Measurements from ENCODE around the gene LYZL4.

Gene LYZL4

DNA sequence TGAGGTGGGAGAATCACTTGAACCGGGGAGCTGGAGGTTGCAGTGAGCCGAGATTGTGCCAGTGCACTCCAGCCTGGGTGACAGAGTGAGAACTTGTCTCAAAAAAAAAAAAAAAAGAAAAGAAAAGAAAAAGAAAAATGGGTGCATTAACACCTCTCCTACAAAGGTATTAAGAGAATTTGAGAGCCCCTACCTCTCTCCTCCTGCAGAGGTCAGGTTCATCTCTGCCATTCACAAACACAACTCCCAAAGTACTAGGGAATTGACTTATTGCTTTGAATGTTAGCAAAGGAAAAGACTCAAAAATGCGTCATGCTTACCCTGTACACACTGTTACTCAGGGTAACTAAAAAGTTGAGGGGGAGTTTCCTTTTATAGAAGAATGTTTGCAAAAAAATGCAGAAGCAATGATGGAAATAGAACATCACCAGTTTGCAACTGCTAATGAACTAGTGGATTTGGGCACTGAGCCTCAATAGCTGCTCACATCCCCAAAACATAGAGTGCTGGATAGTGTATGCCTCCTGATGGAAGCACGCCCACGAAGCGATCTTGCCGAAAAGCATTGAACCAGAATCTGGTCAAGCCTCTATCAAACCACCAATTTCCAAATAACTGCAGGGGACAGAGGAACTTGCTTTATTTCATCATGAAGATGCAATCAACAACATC lies 15.5 kb upstream of the LYZL4 start:
- DNase-seq, result no peak

DNA sequence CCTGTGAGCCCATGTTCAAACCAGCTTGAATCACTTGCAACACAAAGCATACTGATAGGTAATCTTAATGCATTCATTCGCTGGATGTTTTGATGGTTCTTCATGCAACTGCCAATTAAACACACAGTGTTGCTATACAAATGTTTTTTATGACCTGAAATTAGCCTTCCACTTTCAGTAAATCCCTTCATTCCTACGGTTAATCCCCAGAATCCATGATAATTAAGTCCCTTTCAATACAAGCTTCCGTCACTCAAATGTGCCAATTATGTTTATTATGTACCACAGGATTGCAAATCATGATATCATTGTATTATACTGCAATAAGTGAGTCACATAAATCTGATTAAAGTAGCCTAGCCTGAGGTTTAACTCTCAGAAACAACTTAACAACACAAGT lies 14.5 kb upstream of the LYZL4 start:
- DNase-seq, result no peak

DNA sequence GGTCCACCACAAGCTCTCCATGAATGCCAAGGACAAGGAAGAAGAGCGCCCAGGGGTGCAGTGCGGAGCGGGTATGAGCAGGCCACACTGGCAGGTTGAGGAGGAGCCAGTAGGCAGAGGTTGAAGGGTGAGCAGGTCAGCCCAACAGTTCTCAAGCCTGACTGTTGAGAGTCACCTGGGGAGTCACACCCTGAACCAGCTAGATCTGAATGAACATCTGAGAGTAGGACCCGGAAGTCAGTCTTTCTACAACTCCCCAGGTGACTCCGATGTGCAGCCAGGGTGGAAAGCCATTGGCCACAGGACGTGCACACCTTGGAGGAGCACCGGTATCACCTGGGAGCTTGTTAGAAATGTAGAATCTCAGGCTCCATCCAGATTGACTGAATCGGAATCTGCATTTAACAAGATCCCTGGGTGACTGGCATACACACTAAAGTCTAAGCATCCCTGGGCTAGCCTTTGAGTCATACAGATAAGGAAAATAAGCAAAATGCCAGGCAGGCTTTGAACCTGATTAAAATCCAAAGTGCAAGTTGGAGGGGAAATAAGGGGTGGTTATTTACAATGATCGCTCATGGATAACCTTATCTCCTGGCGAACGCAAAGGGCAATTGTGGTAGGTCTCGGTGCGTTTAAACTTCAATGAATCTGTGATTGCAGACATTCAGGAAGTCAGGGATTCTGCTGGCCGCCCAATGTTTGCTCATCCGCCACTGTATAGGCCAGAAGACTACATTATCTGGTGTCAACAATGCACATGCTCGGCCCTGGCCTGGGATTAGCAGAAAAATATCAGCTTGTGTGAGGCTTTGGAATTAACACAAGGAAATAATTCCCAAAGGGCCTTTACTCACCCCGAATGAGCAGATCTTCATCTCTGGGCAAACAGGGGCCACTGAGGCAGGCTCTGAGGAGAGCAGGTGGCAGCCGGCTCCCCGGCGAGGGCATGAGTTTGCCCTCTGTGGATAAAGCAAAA lies 11.7 kb upstream of the LYZL4 start:
- DNase-seq, result no peak

DNA sequence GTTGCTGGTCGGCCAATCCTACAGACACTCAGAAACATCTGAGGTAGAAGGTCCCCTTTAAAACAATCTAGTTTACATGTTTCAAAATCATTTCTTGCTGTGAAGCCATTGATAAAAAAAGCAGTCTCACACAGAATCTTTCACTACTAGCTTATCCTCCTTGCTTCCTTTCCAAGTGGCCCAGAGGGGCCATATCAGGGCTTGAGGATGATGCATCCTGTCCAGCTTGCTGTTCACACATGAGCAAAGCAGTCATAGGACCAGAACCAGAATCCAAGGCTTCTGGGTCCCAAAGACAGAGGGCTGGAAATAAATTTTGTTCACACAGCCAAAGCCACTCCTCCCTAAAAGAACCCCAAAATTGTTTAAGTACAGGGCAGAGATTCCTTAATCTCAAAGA lies 9.2 kb upstream of the LYZL4 start:
- no peak for DNase-seq

DNA sequence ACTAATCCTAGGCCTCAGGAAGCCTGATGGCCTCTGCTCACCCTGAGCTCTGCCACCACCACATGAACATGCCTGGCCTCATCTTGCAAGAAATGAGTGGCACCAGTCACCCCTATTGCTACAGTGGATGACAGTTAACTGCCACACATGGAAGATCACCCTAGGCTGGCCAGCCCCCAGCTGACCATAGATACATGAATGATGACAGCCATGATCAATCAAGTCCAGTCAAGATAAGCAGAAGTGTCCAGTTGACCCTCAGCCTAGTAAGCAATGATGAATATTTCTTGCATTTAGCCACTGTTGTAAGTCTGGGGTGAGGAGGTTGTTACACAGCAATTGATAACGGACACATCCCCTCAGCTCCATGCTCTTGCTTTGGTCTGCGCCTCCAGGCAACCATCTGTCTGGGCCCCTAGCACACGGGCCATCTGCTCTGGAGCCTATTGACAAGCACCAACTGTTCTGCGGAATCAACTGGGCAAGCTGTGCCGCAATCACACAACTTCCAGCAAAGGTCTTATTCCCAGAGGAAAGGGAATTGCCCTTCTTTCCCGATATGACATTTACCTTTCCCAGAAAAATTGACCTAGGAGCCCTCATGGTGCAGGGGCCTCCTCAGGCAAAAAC lies 2.2 kb upstream of the LYZL4 start:
- no peak for DNase-seq

DNA sequence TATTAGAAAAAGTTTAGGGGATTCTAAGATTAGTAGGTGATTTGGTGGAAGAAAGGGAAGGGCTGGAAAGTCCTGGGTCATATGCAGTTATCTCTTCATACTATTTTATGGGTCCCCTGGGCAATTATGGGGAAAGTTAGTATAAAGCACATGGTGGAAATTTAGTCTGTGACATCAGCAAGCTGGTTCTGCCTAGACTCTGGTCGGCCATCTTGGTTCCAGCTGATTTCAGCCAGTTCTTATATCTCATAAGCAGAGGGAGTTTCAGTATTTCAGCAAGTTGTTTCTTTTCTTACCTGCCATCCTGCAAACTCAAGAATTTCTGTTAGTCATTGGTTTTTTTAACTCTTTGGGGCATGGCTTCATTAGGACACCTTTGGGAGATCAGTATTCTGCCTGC lies 1.0 kb upstream of the LYZL4 start:
- no peak for DNase-seq

DNA sequence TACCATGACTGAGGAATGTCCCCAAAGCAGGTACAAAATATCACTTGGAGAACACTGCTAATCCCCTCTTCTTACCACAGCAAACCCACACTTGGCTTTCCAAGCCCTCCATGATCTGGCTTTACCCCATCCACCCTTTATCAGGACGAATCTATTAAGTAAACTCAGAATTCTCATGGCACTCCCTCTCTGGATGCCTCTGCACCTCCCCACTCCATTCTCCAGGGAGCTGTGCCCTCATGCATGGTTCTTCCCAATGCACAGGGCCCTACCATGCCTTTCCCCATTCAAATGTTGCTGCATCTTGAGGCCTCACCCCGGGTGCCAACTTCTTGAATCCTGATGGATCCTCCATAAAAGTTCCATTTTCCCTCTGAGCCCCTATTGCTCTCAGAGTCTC lies 2.3 kb downstream of the LYZL4 start:
- DNase-seq, result no peak

DNA sequence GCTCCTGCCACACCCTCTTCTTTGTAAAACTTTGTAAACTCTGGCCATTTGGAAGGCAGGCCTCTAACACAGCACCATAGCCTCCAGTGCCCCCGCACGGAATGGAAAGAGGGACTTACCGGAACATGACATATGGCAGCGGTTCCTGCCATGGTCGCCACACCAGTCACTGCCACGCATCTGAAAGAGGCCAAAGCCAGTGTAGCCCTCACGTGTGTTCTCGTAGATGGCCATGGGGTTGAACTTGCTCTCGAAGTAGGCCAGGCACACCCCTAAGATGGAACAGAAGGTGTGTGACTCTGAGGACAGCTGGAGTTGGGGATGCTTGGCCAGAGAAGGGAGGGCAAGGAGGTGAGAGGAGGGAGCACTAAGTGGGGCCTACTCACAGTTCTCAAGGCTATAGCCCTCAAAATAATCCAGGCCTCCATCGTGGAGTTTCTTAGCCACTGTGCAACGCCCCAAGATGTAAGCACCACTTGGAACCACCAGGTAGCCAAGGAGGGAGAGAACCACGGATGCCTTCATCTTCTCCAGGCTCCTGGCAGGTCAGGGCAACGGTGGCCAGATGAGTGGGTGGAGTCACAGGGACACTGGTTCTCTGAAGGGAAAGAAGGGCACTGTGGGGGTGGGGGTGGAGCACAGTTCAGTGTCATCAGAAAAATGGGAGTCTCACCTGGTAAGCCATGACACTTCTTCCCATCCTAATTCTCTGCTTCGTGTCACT lies 3.5 kb downstream of the LYZL4 start:
- DNase-seq, result no peak

DNA sequence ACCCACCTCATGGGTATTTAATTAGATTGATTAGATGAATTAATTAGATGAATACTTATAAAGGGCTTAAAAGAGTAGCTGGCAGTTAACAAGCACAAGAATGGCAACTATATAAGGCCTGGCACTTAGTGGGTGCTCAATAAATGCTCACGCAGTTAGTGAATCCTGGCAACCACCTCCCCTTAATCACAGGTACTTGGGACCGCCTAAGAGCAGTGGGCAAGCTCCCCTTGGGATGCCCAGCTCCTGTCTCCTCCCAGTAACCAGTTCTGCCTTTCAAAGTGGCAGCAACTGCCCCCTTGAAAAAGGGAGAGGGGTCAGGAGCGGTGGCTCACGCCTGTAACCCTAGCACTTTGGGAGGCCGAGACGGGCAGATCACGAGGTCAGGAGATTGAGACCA lies 4.6 kb downstream of the LYZL4 start:
- DNase-seq, result no peak

DNA sequence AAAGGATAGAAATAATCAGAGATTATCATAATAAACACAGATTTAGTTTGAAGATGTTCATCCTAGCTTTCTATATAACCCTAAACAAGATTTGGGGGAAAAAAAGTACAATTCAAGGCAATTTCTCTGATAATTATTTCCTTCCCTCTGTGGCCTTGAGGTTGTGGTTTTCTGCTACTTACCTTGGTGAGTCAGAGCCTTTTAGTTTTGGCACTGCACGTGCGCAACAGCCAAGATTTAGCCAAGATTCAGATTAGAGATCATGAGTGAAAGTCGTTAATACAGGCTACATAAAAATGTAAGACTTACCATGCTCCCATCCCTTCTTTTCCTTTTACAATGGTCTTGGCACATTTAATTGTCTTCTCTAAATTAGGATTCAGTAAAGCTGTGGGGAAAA lies 6.7 kb downstream of the LYZL4 start:
- DNase-seq, result no peak

DNA sequence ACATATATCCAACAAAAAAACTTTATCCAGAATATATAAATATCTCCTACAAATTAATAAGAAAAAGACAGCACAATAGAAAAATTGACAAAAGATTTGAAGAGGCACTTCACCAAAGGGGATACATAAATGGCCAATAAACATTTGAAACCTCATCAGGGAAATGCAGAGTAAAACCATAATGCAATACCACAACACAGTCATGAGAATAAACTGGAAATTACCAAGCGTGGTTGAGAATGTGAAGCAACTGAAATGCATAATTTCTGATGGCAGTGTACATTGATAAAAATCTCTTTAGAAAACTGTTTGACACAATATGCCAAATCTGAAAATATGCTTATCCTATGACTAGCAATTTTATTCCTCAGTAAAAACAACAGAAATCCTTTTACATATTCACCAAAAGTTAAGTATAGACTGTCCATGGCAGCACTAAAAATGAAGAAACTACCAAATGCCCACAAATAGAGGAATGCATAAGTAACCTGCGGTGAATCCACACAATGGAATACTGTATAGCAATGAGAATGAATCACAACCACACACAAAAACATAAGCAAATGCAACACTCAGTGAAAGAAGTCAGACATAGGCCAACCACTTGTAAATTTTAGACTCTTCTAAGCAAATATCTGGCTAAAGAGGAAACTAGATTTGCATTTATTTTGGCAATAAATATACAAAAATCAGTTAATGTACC lies 7.9 kb downstream of the LYZL4 start:
- no peak for DNase-seq

DNA sequence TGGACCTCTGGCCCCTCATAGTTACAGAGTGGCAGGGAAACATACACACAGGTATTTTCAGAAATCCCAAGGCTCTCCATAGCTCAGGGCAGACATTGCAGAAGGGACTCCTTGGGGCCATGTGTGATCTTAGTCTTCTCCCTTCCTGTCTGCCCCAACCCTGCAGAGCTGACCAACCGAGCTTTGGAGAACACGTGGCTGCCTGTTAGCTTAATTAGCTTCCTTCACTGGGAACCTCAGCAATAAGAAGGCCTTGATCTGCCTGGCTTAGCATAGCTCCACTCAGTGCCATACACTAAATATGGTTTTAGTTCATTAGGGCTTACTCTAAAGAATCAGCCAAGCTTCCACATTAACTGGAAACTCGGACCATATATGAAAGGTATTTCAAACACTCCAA lies 12.3 kb downstream of the LYZL4 start:
- no peak for DNase-seq

DNA sequence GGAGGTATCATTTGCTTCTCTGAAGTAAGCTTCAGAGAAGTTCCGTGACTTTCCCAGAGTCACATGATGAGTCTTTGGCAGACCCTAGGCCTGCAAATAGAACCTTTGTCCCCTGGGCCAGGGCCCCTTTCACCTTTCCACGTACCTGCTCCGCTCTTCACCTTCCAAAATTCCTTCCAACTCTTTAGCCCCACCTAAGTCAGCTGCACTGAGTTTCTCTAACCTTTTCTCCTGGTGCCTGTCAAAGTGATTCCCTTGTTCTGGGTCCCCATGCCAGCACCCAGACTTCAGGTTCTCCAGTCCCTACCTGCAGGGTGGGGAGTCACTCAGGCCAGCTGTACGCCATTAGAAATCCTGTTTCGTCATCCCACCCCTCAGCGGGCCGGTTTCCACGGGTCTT lies 12.8 kb downstream of the LYZL4 start:
- no peak for DNase-seq

DNA sequence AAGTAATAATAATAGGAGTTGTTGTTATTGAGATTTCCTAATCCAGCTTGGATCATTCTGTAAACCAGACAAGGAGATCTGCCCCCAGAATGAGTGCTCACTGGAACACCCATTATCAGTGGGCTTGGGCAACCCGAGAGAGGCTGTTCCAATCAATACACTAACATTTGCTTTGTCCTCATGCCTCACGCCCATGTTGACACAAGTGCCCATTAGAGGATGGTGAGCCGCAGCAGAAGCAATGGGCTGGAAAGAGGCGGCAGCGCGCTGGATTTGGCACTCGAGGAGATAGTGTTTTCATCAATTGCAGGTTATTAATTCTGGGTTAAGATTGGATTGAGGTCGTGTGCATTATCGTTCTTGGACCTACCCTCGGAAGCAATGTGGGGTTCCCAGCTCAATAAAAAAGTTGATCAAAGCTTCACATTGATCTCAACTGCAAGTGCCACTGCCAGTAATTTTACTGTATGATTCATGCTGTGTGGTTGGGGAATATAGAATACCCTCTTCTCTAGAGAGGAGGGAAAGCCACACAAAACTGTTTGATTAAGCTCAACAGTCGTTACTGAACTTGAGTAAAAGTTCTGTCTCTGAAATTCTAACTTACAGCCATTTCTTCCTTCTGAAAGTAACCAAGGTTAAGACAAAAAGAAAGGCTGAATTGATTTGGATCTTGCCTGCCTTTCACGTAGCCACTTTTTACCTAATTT lies 15.7 kb downstream of the LYZL4 start:
- no peak for DNase-seq

DNA sequence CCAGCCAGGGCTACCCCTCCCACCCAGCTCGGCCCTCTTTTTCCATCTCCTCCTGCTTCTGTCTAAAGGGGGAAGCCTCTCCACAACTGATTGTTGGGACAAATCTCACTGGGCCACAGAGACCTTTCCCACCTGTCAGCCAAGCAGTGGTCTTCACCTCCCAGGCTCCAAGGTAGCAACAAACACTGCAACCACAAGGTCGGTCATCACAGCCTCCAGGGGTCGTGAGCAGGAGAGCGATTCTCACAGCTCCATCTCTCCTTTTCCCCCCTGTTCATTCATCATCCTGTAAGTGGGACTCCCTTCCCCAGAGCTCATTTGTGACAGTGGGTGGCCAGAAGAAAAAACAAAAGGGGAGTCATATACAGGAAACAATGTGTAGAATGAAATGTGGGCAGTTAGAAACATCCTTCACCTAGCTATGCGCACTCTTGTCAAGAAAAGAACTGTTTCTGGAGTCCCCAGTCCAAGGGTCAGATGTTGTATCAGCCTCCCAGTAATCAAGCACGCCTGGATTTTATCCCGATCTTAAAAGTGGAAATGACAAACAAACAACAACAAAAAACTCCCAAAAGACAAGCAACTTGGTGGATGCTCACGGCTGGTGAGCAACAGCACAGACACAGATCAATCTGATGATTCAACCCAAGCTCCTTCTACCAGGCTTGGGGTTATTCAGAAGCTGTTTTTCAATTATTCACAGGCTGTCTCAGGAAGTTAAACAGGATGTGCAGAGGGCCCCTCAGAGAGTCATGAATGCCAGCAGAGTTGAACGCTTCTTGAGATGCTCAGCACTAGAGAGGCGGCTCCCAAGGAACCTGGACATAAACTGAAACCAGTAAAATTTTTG lies 22.4 kb downstream of the LYZL4 start:
- peak in 1 of 2 donors; percentile 20 for DNase-seq

DNA sequence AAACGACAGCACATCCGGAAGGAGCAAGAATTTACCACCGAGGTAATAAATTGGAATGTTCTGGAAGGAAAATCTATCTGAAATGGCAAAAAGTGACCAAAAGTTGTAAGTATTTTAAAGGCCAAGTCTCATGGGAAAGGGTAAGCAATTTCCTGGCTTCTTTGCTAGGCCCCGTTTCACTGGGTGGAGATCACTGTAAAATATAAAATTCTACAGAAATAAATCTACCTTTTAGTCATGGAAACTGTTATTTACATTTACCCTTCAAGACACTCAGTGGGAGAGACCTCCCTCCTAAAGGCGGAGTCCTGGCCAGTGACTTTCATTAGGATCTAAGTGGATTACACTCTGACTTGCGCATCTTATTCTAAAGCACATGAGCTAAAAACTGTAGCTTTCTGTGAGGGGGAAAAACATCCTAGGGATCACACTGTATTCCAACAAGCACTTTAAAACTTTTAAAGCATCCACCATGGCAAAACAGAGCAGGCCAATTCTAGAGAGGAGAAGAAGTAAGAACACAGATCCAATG lies 28.8 kb downstream of the LYZL4 start:
- DNase-seq, result no peak

DNA sequence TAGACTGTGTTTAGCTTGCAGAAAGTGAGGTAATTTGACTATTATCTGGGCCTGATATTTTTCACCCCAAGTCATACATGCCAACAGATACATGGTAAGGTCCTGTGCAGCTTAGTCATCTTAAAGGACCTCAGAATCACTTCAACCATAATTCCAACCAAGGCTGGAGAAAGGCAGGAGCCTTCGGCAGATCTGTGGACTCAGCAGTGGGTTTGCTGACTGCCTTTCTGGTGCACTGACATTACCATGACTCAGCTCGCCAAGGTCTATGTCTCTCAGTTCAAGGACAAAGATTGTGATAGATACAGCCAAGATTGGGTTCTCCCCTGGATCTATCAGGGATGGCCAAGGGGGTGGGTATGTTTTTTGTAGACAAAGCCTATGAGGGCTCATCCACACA lies 32.7 kb downstream of the LYZL4 start:
- DNase-seq, result no peak

DNA sequence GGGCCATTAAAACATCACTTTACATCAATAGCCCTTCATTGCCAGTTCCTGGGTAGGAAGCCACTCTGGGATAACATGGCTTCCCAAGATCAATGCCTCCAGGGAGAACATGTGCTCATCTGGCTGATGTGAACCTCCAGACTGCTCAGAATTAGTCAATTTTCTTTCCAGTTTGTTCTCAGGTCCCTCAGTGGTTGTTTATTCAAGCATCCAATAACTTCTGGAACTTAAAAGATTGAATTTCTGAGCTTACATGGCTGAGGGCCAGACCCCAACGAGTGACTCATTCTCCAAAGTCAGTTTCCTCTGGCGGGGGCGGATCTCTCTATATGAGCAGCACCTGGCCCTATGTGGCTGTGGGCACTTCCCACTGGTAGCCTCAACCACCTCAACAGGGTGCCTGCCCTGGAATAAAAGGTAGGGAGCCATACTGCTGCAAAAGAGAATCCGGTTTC lies 34.0 kb downstream of the LYZL4 start:
- no peak for DNase-seq

DNA sequence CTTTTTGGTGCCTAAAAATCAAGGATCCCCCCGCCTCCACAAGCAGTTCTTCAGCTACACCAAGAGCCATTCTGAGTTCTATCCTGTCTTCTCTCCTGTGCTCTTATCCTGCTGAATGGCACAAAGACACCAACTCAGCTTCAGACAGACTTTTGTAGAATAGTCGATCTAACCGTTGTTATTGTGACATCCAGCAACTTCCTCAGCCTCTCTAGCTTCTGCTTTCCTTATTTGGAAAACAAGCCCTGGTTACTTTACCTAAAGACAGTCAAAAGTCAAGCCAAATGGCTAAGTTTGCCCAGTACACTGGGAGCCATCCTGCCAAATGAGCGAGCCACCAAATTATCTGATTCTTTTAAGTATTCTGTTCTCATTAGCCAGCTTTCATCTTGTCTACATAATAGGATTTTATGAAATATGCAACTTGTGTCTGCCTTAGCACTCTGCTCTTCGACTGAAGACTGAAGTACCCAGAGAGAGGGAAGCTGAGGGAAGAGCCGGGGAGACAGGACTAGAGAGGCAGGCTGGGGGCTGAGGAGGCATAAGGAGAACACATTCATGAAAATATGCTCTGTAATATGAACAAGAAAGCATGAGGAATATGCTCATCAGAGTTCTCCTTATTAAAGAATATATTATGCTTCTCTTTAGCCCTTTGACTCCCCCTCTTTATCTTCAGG lies 35.1 kb downstream of the LYZL4 start:
- no peak for DNase-seq

DNA sequence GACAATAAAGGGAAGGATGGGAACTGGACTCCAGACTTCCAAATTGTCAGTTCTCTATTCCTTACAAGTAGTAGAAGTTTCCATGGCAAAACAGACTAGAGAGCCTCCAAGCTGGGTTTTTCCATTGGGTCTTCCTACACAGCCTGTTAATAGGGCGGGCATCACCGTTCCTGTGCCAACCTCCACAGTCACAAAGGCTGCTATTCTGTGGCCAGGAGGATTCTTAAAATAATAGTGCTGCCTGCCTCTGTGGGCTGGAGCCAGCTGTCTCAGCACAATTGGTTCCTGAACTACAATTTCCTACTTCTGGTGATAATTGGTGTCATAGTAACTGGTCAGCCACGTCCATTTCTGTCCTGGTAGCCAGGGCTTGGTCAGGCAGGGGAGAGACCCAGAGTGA lies 38.6 kb downstream of the LYZL4 start:
- DNase-seq, result no peak

Measured in CD4-positive, alpha-beta T cell treated with Interferon alpha-2 for 1 hour (primary cell).